Measurements from ENCODE around the gene COG5. TPM values are rescaled to one million over a fixed set of nuclear protein-coding genes. Genes with fewer than 3 reads are reported as not detected.

COG5 gene
- polyA plus RNA-seq, 1 of the 3 experiments (the other 2 are of a cell fraction): 21.2 TPM

DNA sequence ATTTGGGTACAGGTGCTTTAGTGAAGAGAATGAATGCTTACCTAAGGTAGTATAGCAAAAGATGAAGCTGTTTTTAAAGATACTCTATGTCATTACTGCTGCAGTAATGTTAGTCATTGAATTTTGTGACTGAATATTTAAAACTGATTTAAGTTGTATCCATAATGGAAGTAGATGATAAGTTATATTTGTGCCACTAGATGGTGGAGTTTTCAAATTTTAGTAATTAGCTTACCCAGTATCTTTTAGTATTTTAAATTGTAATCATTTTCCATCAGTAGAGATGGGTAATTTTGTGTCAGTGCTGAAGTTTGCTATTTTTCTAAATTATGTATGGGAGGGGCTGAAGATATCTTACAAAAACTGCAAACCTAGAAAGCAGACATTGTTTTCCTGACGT is 369.7 kb downstream of the COG5 start:
- peaks cover 65 to 80% of the 10 kb centered on the region in 2 experiments for H3K36me3 ChIP-seq (replicated peaks in 1 of 2; ENCODE audit: control insufficient read depth in 1 of 2, insufficient read depth in 2 of 2, low read length in 1 of 2)
- H4K20me1 ChIP-seq (ENCODE audit: insufficient read depth): no peaks in the 10 kb centered on the region
- 98% methylated on average over 1 of the region's 1 CpG for WGBS (ENCODE audit: low lambda C conversion rate)
- H3K4me3 ChIP-seq (ENCODE audit: low read depth in 2 of 2, low read length in 1 of 2): no peak overlapping the region
- H3K79me2 ChIP-seq (ENCODE audit: insufficient read depth): no peaks in the 10 kb centered on the region
- H3K9me3 ChIP-seq: no peaks in the 10 kb centered on the region
- no peaks in the 10 kb centered on the region for H3K4me1 ChIP-seq (ENCODE audit: control insufficient read depth in 1 of 2, insufficient read depth in 2 of 2, low read depth in 1 of 2, low read length in 1 of 2)
- peaks cover 8% of the 10 kb centered on the region for H3F3A ChIP-seq (replicated peaks; ENCODE audit: insufficient read depth)
- no peak overlapping the region for H3K9ac ChIP-seq
- H3K27me3 ChIP-seq (ENCODE audit: insufficient read depth): no peaks in the 10 kb centered on the region
- H3K9me2 ChIP-seq: no peaks in the 10 kb centered on the region
- no peak overlapping the region for H3K4me2 ChIP-seq
- H3K27ac ChIP-seq (ENCODE audit: low read depth in 2 of 2, low read length in 1 of 2): no peak overlapping the region; a peak in 1 of 4 replicates
- TF ChIP-seq CTCF (IDR thresholded peaks at IDR 0.05) (peak; percentile 54), NFIC (IDR thresholded peaks at IDR 0.05; ENCODE audit: borderline replicate concordance) (no peak), FOXJ3 (CRISPR knock-in tag; IDR thresholded peaks at IDR 0.05) (no peak), JUND (IDR thresholded peaks at IDR 0.05) (no peak), MXI1 (IDR thresholded peaks at IDR 0.05; ENCODE audit: low read depth, low read length) (no peak), RCOR1 (IDR thresholded peaks at IDR 0.05; ENCODE audit: low read length) (no peak), RAD21 (IDR thresholded peaks at IDR 0.05; ENCODE audit: low read length) (peak; percentile 27; the same call in 1 of the 2 replicates)
- TF ChIP-seq, protein P1, sequence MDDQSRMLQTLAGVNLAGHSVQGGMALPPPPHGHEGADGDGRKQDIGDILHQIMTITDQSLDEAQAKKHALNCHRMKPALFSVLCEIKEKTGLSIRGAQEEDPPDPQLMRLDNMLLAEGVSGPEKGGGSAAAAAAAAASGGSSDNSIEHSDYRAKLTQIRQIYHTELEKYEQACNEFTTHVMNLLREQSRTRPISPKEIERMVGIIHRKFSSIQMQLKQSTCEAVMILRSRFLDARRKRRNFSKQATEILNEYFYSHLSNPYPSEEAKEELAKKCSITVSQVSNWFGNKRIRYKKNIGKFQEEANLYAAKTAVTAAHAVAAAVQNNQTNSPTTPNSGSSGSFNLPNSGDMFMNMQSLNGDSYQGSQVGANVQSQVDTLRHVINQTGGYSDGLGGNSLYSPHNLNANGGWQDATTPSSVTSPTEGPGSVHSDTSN (IDR thresholded peaks at IDR 0.05): no peak
- ChIA-PET CTCF (interaction anchor here (0.9 to 3.3 kb wide), 14 partner anchors 9 to 685 kb away, joined by 3 to 22 read pairs (median 5); no protein-coding TSS in a partner anchor), POLR2A (no interaction called here)
- DNase-seq: no peak
- H2AFZ ChIP-seq (ENCODE audit: low read depth): no peak overlapping the region

DNA sequence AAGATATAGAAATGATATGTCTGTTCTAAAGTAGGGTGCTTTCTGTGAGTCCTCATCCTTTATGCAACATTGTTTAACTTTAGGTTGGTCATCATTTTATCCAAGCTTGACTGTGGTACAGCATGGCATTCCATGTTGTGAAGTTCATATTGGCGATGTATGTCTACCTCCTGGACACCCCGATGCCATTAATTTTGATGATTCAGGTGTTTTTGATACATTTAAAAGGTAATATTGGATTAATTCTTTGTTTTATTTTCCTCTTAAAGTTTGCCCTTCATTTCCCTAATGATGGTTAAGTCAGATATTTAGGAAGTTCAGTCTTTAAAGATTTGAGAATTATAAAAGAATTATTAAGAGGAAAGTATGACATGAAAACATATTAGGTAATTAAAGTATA is 373.6 kb downstream of the COG5 start:
- Histone ChIP-seq H3K36me3 (replicated peaks in 1 of 2; ENCODE audit: control insufficient read depth in 1 of 2, insufficient read depth in 2 of 2, low read length in 1 of 2) (peaks cover 78 to 84% of the 10 kb centered on the region in 2 experiments), H3F3A (replicated peaks; ENCODE audit: insufficient read depth) (peaks cover 12% of the 10 kb centered on the region), H3K4me1 (ENCODE audit: control insufficient read depth in 1 of 2, insufficient read depth in 2 of 2, low read depth in 1 of 2, low read length in 1 of 2) (no peaks in the 10 kb centered on the region; a peak in 1 of 4 replicates), H3K27me3 (ENCODE audit: insufficient read depth) (no peaks in the 10 kb centered on the region), H3K4me3 (ENCODE audit: low read depth in 2 of 2, low read length in 1 of 2) (no peak overlapping the region), H4K20me1 (ENCODE audit: insufficient read depth) (no peaks in the 10 kb centered on the region), H3K9me3 (no peaks in the 10 kb centered on the region), H3K9ac (no peak overlapping the region), H2AFZ (ENCODE audit: low read depth) (no peak overlapping the region), H3K9me2 (no peaks in the 10 kb centered on the region), H3K27ac (ENCODE audit: low read depth in 2 of 2, low read length in 1 of 2) (no peak overlapping the region), H3K4me2 (no peak overlapping the region), H3K79me2 (ENCODE audit: insufficient read depth) (peaks cover 3% of the 10 kb centered on the region; the same call in 1 of the 2 replicates)
- 99% methylated on average over 2 of the region's 2 CpGs for whole genome bisulfite sequencing (ENCODE audit: low lambda C conversion rate)
- ChIA-PET POLR2A (no interaction called here), CTCF (interaction anchor here (0.6 to 2.8 kb wide), 7 partner anchors 10 to 685 kb away, joined by 3 to 15 read pairs (median 4); no protein-coding TSS in a partner anchor)
- TF ChIP-seq MEF2A (IDR thresholded peaks at IDR 0.05; ENCODE audit: borderline replicate concordance, low read depth) (no peak), CHD2 (IDR thresholded peaks at IDR 0.05; ENCODE audit: low read length, partially characterized antibody) (no peak), NFIC (IDR thresholded peaks at IDR 0.05; ENCODE audit: borderline replicate concordance) (no peak)
- DNase-seq: no peak

Data from SK-N-SH (cell line).